Neural progenitor cell (in vitro differentiated cells): ENCODE data around the gene PTPRJ. TPM values are rescaled to one million over a fixed set of nuclear protein-coding genes. Genes with fewer than 3 reads are reported as not detected.

ENCODE experiments used
- DNase-seq: peaks from one replicate; pipeline ENCODE4 v3.0.0-alpha.2; 2016; ENCODE audit warnings: low spot score
- H2AFZ ChIP-seq: fragments of 200-600 bp; sonication (generic); replicated peaks from 2 replicates; pipeline ENCODE4 v1.6.1; 2016; ENCODE audit warnings: antibody characterized with exemption
- H3F3A ChIP-seq: fragments of 200-600 bp; sonication (generic); 2 replicates; pipeline ENCODE4 v1.6.1; 2016; ENCODE audit warnings: antibody characterized with exemption, low read depth
- H3K27ac ChIP-seq: fragments of 200-600 bp; sonication (generic); 2 replicates; pipeline ENCODE4 v1.5.1; 2016; ENCODE audit warnings: mild to moderate bottlenecking
- H3K27me3 ChIP-seq: fragments of 200-600 bp; sonication (generic); 2 replicates; pipeline ENCODE4 v1.6.1; 2016; ENCODE audit warnings: mild to moderate bottlenecking, moderate library complexity
- H3K36me3 ChIP-seq: fragments of 200-600 bp; sonication (generic); 2 replicates; pipeline ENCODE4 v1.5.1; 2016
- H3K4me1 ChIP-seq: fragments of 200-600 bp; sonication (generic); 2 replicates; pipeline ENCODE4 v1.6.1; 2016; ENCODE audit warnings: mixed run types
- H3K4me2 ChIP-seq: fragments of 200-600 bp; sonication (generic); 2 replicates; pipeline ENCODE4 v1.6.1; 2016
- H3K4me3 ChIP-seq: fragments of 200-600 bp; sonication (generic); 2 replicates; pipeline ENCODE4 v1.5.1; 2016
- H3K79me2 ChIP-seq: fragments of 200-600 bp; sonication (generic); 2 replicates; pipeline ENCODE4 v1.6.1; 2016; ENCODE audit warnings: low read depth
- H3K9ac ChIP-seq: fragments of 200-600 bp; sonication (generic); 2 replicates; pipeline ENCODE4 v1.6.1; 2016
- H3K9me3 ChIP-seq: fragments of 200-600 bp; sonication (generic); 2 replicates; pipeline ENCODE4 v1.5.1; 2016; ENCODE audit warnings: low read depth
- H4K20me1 ChIP-seq: fragments of 200-600 bp; sonication (generic); 2 replicates; pipeline ENCODE4 v1.6.1; 2016; ENCODE audit warnings: low read depth
- H3K27ac Mint-ChIP-seq: 3 replicates; pipeline ENCODE4 v1.8.0; 2021; ENCODE audit warnings: mixed read lengths
- H3K27me3 Mint-ChIP-seq: 2 replicates; pipeline ENCODE4 v1.8.0; 2022; ENCODE audit warnings: low read depth, mild to moderate bottlenecking, inconsistent platforms, moderate library complexity, mixed read lengths; ENCODE audit not compliant: insufficient read depth
- H3K36me3 Mint-ChIP-seq: 3 replicates; pipeline ENCODE4 v1.8.0; 2021; ENCODE audit warnings: mixed read lengths
- H3K4me1 Mint-ChIP-seq: 3 replicates; pipeline ENCODE4 v1.8.0; 2021; ENCODE audit warnings: mixed read lengths
- H3K4me3 Mint-ChIP-seq: 3 replicates; pipeline ENCODE4 v1.8.0; 2021; ENCODE audit warnings: mild to moderate bottlenecking, moderate library complexity, mixed read lengths
- H3K9me3 Mint-ChIP-seq: 3 replicates; pipeline ENCODE4 v1.8.0; 2020; ENCODE audit warnings: mixed read lengths
- CTCF ChIP-seq: fragments of 200-600 bp; sonication (generic); IDR thresholded peaks from 2 replicates; pipeline ENCODE4 v1.5.1; 2017; ENCODE audit warnings: antibody characterized with exemption, mild to moderate bottlenecking
- EZH2 ChIP-seq: fragments of 200-600 bp; sonication (generic); IDR thresholded peaks from 2 replicates; pipeline ENCODE4 v1.6.1; 2017; ENCODE audit warnings: antibody characterized with exemption, mild to moderate bottlenecking, moderate library complexity
- EZH2phosphoT487 ChIP-seq: fragments of 200-600 bp; sonication (generic); IDR thresholded peaks from 2 replicates; pipeline ENCODE4 v1.6.1; 2017; ENCODE audit warnings: antibody characterized with exemption
- total RNA-seq: library from RNA; depleted of rRNA; stranded (reverse); fragments of >200 nt; gene quantifications from 2 replicates; pipeline ENCODE4 v1.2.3, GENCODE V29; 2015; ENCODE audit warnings: low replicate concordance

The PTPRJ gene
- total RNA-seq, 1 donor from 2014 or later, result 28.0 TPM

GRCh38 chr11:48029681-48030290 is 49.4 kb downstream of the PTPRJ start:
- H3K4me1 ChIP-seq, result peaks cover 17% of the 10 kb centered on the region
- no peaks in the 10 kb centered on the region for H3K27me3 ChIP-seq
- Mint-ChIP-seq H3K36me3 (peaks cover 2% of the 10 kb centered on the region), H3K27ac (no peak overlapping the region), H3K9me3 (no peaks in the 10 kb centered on the region), H3K27me3 (peaks cover 6% of the 10 kb centered on the region), H3K4me3 (no peak overlapping the region), H3K4me1 (peaks cover 40% of the 10 kb centered on the region)
- H3K4me2 ChIP-seq, result no peak overlapping the region
- H3K4me3 ChIP-seq, result no peak overlapping the region
- no peaks in the 10 kb centered on the region for H3K36me3 ChIP-seq
- no peak overlapping the region for H2AFZ ChIP-seq
- no peaks in the 10 kb centered on the region for H3K9me3 ChIP-seq
- TF ChIP-seq EZH2phosphoT487 (no peak), EZH2 (no peak), CTCF (no peak)
- H3K9ac ChIP-seq, result no peak overlapping the region
- H3K79me2 ChIP-seq, result peaks cover 1% of the 10 kb centered on the region
- no peak for DNase-seq
- peaks cover 10% of the 10 kb centered on the region for H4K20me1 ChIP-seq
- H3K27ac ChIP-seq, result no peak overlapping the region
- H3F3A ChIP-seq, result peaks cover 3% of the 10 kb centered on the region

GRCh38 chr11:48031602-48032001 is 51.2 kb downstream of the PTPRJ start:
- DNase-seq, result no peak
- no peak overlapping the region for H3K9ac ChIP-seq
- H3K27ac ChIP-seq, result no peak overlapping the region
- no peak overlapping the region for H3K4me2 ChIP-seq
- peaks cover 30% of the 10 kb centered on the region for H3K4me1 ChIP-seq
- Mint-ChIP-seq H3K9me3 (no peaks in the 10 kb centered on the region), H3K27ac (peak overlapping the region; percentile 47), H3K27me3 (peaks cover 6% of the 10 kb centered on the region), H3K4me1 (peaks cover 40% of the 10 kb centered on the region), H3K4me3 (no peak overlapping the region), H3K36me3 (peaks cover 2% of the 10 kb centered on the region)
- H2AFZ ChIP-seq, result no peak overlapping the region
- peaks cover 14% of the 10 kb centered on the region for H4K20me1 ChIP-seq
- H3K27me3 ChIP-seq, result no peaks in the 10 kb centered on the region
- no peaks in the 10 kb centered on the region for H3F3A ChIP-seq
- peaks cover 6% of the 10 kb centered on the region for H3K79me2 ChIP-seq
- no peaks in the 10 kb centered on the region for H3K9me3 ChIP-seq
- H3K4me3 ChIP-seq, result no peak overlapping the region
- TF ChIP-seq CTCF, result no peak
- no peak for TF ChIP-seq EZH2phosphoT487
- no peak for TF ChIP-seq EZH2
- no peaks in the 10 kb centered on the region for H3K36me3 ChIP-seq

- H3K79me2 ChIP-seq, result peaks cover 6% of the 10 kb centered on the region
- Mint-ChIP-seq H3K4me1 (peaks cover 40% of the 10 kb centered on the region), H3K9me3 (no peaks in the 10 kb centered on the region)
These were observed 52.4 kb downstream of the PTPRJ start for GRCh38 chr11:48032721-48033120.

More at GRCh38 chr11:48032721-48033120, 52.4 kb downstream of the PTPRJ start:
- Mint-ChIP-seq H3K27ac (no peak overlapping the region), H3K4me3 (no peak overlapping the region), H3K27me3 (peaks cover 6% of the 10 kb centered on the region), H3K36me3 (peaks cover 2% of the 10 kb centered on the region)
- H3K9me3 ChIP-seq, result no peaks in the 10 kb centered on the region
- H3K27ac ChIP-seq, result no peak overlapping the region
- H3K27me3 ChIP-seq, result no peaks in the 10 kb centered on the region
- peaks cover 31% of the 10 kb centered on the region for H3K4me1 ChIP-seq
- DNase-seq, result no peak
- H3K9ac ChIP-seq, result no peak overlapping the region
- no peak overlapping the region for H2AFZ ChIP-seq
- H3K4me2 ChIP-seq, result no peak overlapping the region
- no peaks in the 10 kb centered on the region for H3F3A ChIP-seq
- TF ChIP-seq CTCF (no peak), EZH2phosphoT487 (no peak), EZH2 (no peak)
- H3K36me3 ChIP-seq, result no peaks in the 10 kb centered on the region
- H3K4me3 ChIP-seq, result no peak overlapping the region
- peaks cover 14% of the 10 kb centered on the region for H4K20me1 ChIP-seq
